Measurements from ENCODE around the gene SGPL1.

Gene SGPL1

DNA sequence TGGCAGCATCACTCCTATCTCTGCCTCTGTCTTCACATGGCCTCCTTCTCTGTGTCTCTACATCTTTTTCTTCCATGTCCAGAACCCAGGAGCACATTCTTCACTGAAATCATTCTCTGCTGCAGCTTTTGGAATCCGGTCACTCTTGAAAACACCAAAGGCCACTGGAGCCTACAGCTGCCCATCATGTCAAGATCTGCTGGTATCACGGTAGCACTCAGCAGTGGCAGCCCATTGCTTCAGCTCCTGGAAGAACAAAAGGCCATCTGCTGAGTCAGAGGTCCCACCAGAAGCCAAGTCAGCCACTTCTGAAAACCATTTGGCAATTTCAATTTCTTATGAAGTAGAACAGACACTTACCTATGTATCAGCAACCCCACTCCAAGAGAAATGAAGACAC lies 78.7 kb downstream of the SGPL1 start:
- in situ Hi-C loops (cut with MboI; ENCODE audit: low sequenced_read_pairs, unreplicated experiment): no loop called here
- no peak for DNase-seq (ENCODE audit: low spot score)
- TF ChIP-seq, protein P1, sequence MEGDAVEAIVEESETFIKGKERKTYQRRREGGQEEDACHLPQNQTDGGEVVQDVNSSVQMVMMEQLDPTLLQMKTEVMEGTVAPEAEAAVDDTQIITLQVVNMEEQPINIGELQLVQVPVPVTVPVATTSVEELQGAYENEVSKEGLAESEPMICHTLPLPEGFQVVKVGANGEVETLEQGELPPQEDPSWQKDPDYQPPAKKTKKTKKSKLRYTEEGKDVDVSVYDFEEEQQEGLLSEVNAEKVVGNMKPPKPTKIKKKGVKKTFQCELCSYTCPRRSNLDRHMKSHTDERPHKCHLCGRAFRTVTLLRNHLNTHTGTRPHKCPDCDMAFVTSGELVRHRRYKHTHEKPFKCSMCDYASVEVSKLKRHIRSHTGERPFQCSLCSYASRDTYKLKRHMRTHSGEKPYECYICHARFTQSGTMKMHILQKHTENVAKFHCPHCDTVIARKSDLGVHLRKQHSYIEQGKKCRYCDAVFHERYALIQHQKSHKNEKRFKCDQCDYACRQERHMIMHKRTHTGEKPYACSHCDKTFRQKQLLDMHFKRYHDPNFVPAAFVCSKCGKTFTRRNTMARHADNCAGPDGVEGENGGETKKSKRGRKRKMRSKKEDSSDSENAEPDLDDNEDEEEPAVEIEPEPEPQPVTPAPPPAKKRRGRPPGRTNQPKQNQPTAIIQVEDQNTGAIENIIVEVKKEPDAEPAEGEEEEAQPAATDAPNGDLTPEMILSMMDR (IDR thresholded peaks at IDR 0.05; ENCODE audit: borderline replicate concordance, control extremely low read depth, extremely low read depth, insufficient read depth, missing control alignments): no peak

DNA sequence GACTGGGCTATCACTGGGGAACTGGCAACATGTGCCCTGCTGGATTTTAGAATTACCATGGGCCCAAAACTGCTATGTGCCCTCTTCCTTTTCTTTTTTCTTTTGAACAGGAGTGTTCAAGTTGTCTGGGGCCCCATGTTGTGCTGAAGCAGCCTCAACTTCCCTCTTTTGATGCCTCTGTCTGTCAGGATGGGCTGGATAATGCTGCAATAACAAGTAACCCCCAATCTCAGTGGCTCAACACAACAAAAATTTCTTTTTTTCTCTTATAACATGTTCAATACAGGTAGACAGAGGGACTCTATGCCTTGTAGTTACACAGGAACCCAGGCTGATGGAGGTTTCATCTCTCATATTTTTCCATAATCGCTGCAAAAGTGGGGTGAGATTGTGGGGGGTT lies 80.8 kb downstream of the SGPL1 start:
- TF ChIP-seq, protein P1 (IDR thresholded peaks at IDR 0.05; ENCODE audit: borderline replicate concordance, control extremely low read depth, extremely low read depth, insufficient read depth, missing control alignments): no peak
- in situ Hi-C loops (cut with MboI; ENCODE audit: low sequenced_read_pairs, unreplicated experiment): no loop called here
- DNase-seq (ENCODE audit: low spot score): no peak

DNA sequence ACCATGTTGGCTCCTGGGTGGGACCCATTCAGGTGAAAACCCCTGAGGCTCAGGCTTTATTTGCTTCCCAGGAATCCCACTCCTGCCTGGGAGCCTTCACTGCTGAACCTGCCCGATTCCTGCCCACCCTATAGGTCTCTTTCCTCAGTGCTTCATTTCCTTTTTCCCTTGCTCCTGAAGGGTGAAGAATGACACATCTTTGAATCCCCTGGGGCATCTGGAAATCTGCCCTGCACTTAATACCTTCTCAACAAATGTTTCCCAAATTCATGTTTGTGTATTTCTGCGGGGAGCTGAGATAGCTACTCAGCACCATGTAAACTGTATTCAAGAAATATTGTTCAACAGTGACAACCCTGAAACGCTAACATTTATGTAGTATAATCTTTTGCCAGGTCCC lies 82.9 kb downstream of the SGPL1 start:
- in situ Hi-C loops (cut with MboI; ENCODE audit: low sequenced_read_pairs, unreplicated experiment): no loop called here
- TF ChIP-seq, protein P1 (IDR thresholded peaks at IDR 0.05; ENCODE audit: borderline replicate concordance, control extremely low read depth, extremely low read depth, insufficient read depth, missing control alignments): no peak
- no peak for DNase-seq (ENCODE audit: low spot score)

DNA sequence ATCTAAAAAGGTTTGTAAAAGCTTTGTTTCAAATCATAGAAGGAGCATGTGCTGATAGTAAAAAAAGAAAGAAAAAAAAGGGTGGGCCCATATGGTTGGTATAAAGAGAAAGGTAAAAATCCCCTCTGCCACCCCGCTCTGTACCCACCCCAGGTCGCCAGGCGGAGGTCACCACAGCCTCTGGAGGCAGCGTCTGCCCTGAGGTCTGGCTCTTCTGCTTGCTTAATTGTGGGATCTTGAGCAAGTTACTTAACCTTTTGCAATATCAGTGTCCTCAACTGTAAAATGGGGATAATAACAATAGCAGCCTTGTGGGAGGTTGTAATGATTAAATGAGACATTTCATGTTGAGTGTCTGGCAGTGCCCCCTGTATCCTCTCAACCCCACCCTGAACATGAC lies 83.3 kb downstream of the SGPL1 start:
- no peak for DNase-seq (ENCODE audit: low spot score)
- in situ Hi-C loops (cut with MboI; ENCODE audit: low sequenced_read_pairs, unreplicated experiment): no loop called here
- TF ChIP-seq, protein P1 (IDR thresholded peaks at IDR 0.05; ENCODE audit: borderline replicate concordance, control extremely low read depth, extremely low read depth, insufficient read depth, missing control alignments): no peak

DNA sequence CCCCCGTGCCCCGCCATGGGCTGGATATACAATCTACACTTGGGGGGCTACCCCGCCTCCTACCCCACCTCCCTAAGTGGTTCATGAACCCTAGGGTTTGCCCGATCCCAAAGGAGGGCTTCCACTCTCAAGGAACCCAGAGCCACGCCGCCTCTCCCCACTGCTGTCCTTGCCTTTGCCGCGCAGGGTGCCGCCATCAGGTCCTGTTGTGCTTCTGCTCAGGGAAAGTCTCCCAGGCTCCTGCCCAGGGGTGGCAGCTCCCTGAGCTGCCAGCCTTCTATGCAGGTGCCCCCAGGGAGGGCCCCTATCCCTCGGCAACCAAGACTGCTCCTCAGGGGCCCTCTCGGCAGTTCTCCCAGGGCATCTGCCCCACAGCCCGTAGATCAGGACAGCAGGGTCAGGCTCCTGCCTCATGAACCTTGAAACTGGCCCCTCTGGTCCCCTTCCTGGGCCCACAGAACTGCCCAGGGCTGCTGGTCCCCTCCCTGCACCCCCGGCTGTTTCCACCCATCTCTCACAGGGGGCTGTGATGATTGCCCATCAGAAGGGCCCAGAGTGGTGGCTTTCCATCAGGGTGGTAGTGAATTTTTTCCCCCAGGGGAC lies 85.6 kb downstream of the SGPL1 start:
- TF ChIP-seq, protein P1 (IDR thresholded peaks at IDR 0.05; ENCODE audit: borderline replicate concordance, control extremely low read depth, extremely low read depth, insufficient read depth, missing control alignments): no peak
- DNase-seq (ENCODE audit: low spot score): no peak
- in situ Hi-C loops (cut with MboI; ENCODE audit: low sequenced_read_pairs, unreplicated experiment): no loop called here

DNA sequence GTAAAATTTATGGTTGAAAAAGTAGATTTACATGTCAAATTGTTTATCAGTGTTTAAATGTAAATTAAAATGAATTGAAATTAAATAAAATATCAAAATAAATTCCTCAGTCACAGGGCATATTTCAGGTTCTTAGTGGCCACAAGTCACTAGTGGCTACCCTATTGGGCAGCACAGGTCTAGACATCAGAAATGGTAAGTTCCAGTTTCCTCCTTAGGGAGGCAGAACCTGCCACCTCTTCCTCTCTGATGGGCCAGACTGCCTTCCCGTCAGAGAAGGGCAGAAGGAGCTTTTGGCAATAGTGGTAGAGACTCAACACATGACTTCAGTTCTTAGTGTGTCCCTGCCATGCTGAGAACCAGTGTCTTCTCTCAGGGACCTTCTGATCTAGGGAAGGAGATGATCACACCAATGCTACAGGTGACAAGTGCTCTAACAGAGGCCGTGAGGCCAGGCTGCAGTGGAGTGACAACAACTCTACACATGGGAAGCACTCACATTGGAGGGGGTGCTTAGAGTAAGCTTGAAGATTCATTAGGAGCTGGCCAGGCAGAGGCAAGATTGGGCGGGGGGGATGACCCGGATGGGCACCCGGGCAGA lies 87.0 kb downstream of the SGPL1 start:
- TF ChIP-seq, protein P1 (IDR thresholded peaks at IDR 0.05; ENCODE audit: borderline replicate concordance, control extremely low read depth, extremely low read depth, insufficient read depth, missing control alignments): no peak
- no peak for DNase-seq (ENCODE audit: low spot score)
- in situ Hi-C loops (cut with MboI; ENCODE audit: low sequenced_read_pairs, unreplicated experiment): no loop called here
